Measurements from ENCODE around the gene GSTA4.

GSTA4 gene

GRCh38 chr6:52992980-52993920 is 1.8 kb downstream of the GSTA4 start:
- TF ChIP-seq, protein P1, sequence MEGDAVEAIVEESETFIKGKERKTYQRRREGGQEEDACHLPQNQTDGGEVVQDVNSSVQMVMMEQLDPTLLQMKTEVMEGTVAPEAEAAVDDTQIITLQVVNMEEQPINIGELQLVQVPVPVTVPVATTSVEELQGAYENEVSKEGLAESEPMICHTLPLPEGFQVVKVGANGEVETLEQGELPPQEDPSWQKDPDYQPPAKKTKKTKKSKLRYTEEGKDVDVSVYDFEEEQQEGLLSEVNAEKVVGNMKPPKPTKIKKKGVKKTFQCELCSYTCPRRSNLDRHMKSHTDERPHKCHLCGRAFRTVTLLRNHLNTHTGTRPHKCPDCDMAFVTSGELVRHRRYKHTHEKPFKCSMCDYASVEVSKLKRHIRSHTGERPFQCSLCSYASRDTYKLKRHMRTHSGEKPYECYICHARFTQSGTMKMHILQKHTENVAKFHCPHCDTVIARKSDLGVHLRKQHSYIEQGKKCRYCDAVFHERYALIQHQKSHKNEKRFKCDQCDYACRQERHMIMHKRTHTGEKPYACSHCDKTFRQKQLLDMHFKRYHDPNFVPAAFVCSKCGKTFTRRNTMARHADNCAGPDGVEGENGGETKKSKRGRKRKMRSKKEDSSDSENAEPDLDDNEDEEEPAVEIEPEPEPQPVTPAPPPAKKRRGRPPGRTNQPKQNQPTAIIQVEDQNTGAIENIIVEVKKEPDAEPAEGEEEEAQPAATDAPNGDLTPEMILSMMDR (conservative IDR thresholded peaks at IDR 0.05; ENCODE audit: low read depth, low read length): no peak
- no peak for DNase-seq (ENCODE audit: low read depth)
- H3K4me3 ChIP-seq (ENCODE audit: low read length): peak overlapping the region; percentile 93

DNA sequence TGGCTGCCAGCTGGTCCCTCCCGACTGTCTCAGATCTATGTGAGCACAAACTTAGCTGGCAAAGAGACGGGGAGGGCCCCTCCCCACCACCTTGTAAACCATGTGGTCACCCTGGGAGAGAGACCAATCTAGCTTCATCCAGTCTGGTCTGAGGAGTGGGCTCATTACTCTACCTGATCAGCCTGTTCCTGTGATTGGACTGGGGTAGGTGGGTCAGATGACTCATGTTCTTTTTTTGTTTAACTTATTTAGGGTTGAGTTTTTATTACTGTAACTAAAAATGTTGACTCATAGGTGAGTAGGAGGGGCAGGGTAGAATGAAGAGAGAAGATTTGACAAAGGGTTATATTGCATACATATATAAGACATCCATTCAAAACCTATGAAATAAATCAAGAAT is 4.7 kb downstream of the GSTA4 start:
- H3K4me3 ChIP-seq (ENCODE audit: low read length): no peak overlapping the region
- DNase-seq (ENCODE audit: low read depth): no peak
- TF ChIP-seq, protein P1 (conservative IDR thresholded peaks at IDR 0.05; ENCODE audit: low read depth, low read length): no peak

DNA sequence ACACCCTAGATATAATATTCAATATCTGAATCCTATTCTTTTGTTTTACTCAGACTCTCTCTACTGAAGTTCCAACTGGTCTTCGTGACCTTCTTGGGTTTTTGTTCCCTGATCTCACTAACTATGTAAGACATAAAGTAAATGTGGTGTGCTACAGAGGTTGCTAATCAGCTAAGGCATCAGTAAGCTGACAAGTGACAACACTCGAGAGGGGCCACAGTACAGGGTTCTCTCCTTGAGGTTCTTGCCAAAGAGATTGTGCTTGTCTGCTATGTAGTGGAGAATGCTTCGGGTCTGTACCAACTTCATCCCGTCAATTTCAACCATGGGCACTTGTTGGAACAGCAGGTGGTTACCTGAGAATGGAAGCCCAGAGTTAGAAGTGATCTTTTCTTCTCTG is 9.9 kb downstream of the GSTA4 start:
- no peak for DNase-seq (ENCODE audit: low read depth)
- H3K4me3 ChIP-seq (ENCODE audit: low read length): no peak overlapping the region
- TF ChIP-seq, protein P1 (conservative IDR thresholded peaks at IDR 0.05; ENCODE audit: low read depth, low read length): no peak

DNA sequence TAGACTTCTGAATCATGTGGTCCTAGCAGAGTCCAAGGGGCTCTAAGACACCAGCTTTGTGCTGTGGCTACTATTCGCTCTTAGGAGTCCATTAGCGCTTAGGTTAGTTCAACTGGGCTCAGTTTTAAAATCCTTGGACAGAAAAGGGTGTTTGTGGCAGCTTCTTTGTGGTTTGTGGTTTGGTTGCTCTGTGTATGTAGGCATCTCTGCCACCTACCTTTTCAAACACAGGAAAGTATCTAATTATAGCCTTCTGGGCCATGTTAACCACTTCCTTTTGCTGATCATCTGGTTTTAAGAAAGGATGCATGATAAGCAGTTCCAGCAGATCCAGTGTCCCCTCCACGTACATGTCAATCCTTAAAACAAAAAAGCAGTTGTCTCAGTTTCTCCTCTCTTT is 10.8 kb downstream of the GSTA4 start:
- TF ChIP-seq, protein P1 (conservative IDR thresholded peaks at IDR 0.05; ENCODE audit: low read depth, low read length): no peak
- no peak overlapping the region for H3K4me3 ChIP-seq (ENCODE audit: low read length)
- no peak for DNase-seq (ENCODE audit: low read depth)

DNA sequence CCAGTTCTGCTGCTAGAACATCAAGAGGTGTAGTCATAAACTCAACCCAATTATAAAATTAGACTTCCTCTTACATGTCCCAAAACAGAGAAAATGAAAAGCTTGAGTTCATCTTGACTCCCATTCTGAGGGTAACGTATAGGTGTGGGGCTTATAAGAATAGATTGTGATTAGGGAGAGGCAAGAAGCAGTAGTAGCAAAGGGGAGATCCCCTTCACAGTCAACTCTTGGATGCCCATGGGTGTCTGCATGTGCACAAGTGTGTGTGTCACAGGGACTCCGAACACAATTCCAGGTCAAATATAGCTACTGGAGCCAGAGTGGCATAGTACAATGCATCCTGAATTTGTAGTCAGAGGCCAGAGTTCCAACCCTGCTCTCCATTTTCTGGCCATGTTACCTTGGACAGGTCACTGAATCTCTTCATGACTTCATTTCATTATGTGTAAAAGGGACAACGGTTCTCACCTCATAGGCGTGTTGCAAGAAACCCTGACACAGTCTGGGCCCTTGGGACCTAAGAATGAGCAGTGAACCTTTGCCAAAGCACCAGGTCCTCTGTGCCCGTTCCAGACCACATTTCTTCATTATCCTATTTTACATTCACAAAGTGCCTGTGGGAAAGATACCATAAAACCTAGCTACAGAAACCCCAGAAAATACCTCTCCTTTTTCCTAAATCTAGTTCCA is 11.8 kb downstream of the GSTA4 start:
- no peak overlapping the region for H3K4me3 ChIP-seq (ENCODE audit: low read length)
- DNase-seq (ENCODE audit: low read depth): no peak

DNA sequence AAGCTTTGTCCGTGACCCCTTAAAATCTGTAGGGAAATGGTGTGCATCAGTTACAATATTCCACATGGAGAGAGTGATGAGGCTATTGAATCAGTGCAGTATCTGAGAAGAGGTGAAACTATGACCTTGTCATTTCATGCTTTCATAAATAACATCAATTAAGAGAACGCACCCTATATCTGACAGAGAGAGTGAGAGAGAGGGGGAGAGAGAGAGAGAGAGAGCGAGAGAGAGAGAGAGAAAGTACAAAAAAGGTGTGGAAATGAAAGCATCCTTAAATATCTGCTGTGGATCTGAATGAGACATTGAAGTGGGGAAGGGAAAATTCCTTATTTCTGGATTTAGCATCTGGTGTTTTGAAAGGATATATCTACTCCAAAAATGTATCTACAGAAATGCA is 12.4 kb downstream of the GSTA4 start:
- H3K4me3 ChIP-seq (ENCODE audit: low read length): no peak overlapping the region
- TF ChIP-seq, protein P1 (conservative IDR thresholded peaks at IDR 0.05; ENCODE audit: low read depth, low read length): no peak
- DNase-seq (ENCODE audit: low read depth): no peak

More for the DNA sequence above, 11.8 kb downstream of the GSTA4 start:
- TF ChIP-seq, protein P1 (conservative IDR thresholded peaks at IDR 0.05; ENCODE audit: low read depth, low read length): no peak
